ENCODE results near the gene CENPQ.

DNA sequence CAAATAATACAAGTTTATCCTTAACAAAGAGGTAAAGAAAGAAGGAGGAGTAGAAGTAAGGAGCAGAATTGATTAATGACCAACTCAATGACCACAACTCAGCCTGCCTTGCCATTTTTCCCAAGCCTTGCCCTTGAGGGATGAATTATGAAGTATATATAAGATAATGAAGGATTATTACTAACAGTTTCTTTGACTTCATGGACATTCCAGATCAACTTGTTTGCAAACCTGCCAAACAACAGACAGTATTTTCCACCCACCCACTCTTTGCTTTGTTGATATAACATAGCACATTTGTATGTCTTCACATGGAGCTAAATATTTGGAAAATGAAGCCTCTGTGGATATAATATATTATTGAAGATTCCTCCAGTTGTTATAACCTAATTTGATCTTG is 77.4 kb downstream of the CENPQ start:
- TF ChIP-seq, protein P1, sequence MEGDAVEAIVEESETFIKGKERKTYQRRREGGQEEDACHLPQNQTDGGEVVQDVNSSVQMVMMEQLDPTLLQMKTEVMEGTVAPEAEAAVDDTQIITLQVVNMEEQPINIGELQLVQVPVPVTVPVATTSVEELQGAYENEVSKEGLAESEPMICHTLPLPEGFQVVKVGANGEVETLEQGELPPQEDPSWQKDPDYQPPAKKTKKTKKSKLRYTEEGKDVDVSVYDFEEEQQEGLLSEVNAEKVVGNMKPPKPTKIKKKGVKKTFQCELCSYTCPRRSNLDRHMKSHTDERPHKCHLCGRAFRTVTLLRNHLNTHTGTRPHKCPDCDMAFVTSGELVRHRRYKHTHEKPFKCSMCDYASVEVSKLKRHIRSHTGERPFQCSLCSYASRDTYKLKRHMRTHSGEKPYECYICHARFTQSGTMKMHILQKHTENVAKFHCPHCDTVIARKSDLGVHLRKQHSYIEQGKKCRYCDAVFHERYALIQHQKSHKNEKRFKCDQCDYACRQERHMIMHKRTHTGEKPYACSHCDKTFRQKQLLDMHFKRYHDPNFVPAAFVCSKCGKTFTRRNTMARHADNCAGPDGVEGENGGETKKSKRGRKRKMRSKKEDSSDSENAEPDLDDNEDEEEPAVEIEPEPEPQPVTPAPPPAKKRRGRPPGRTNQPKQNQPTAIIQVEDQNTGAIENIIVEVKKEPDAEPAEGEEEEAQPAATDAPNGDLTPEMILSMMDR (IDR thresholded peaks at IDR 0.05): no peak
- no peak for TF ChIP-seq POLR2A (IDR thresholded peaks at IDR 0.05)

Data from lower leg skin (tissue), 3 donors.